Lower leg skin (tissue), 3 donors: Measurements from ENCODE around the gene PROC.

Experiments
- CTCF ChIP-seq, 3 donors: fragments of 450-650 bp; IDR thresholded peaks; one replicate each; pipeline ENCODE4 v1.5.1; 2016; ENCODE audit warnings: antibody characterized with exemption in 3 of 3, mild to moderate bottlenecking in 3 of 3, moderate library complexity in 2 of 3
- POLR2A ChIP-seq, 2 donors: fragments of 450-650 bp; IDR thresholded peaks; one replicate each; pipeline ENCODE4 v1.6.1; 2016 to 2017; ENCODE audit warnings: antibody characterized with exemption in 2 of 2, mild to moderate bottlenecking in 1 of 2, moderate library complexity in 1 of 2

DNA sequence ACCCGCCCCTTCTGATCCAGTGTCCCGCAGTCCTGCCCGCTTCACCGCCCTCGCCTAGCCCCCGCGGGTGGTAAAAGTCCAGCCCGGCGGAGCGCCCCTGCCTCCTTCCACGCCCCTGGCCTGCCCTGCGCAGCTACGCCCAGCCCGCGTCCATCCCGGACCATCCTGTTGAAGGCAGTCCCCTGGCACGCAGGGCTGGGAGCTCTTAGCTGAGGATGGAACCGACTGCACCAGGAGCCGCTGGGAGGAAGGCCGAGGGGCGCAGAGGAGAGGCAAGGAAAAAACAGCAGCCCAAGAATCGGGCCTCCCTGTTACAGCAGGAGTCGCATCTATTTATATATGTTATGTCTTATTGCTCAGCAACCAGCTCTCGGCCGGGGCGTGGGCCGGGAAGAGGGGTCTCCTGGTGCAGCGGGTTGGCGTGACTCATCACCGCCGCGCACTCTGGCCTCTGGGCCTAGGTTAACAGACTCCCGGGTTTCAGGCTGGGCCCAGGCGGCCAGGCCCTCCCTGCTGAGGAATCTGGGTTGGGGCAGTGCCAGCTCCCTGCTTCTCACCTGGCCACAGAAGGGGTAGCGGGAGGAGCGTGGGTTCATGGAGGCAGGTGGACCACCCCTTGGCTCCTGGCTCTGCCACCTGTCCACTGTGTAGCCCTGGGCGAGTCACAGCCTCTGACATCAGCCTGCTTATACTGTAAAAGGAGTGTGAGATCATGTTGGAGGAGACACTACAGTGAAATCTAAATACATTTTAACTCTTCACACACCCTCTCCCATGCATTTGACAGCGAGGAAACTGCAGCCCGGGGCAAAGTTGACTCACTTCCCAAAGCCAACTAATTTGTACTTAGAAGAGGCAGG lies 17.1 kb upstream of the PROC start:
- TF ChIP-seq CTCF (IDR thresholded peaks at IDR 0.05) (no peak), POLR2A (IDR thresholded peaks at IDR 0.05) (no peak)
